Panc1 (cell line): ENCODE measurements around the gene MUCL3. TPM values are rescaled to one million over a fixed set of nuclear protein-coding genes. Genes with fewer than 3 reads are reported as not detected.

Experiments used
- ATAC-seq: fragments of 200-7000 bp; cut with Tn5 transposase; 2 replicates; pipeline ENCODE4 v1.9.1; 2020; ENCODE audit warnings: mild to moderate bottlenecking, moderate library complexity
- BruUV-seq: library from RNA; stranded (reverse); fragments of 400-500 nt; replicated peaks from 2 replicates; lab custom pipeline; 2021; lab: Mats Ljungman, UMichigan
- CTCF ChIA-PET: fragments of 300-600 bp; sonication (Branson Sonifier 250); formaldehyde crosslinking; loops from one replicate; lab custom pipeline; 2022; ENCODE audit warnings: antibody characterized with exemption; lab: Charles Lee
- POLR2A ChIA-PET: fragments of 300-600 bp; sonication (Branson Sonifier 250); formaldehyde crosslinking; loops from one replicate; lab custom pipeline; 2022; ENCODE audit warnings: antibody characterized with exemption; lab: Charles Lee
- DNase-seq: peaks from one replicate; pipeline ENCODE4 v3.0.0-alpha.2; 2010; ENCODE audit warnings: low read depth, low spot score
- H3K27ac ChIP-seq: 2 replicates; pipeline ENCODE4 v1.5.1; 2011; ENCODE audit warnings: mild to moderate bottlenecking, low read length, inconsistent platforms
- H3K27me3 ChIP-seq: fragments of 200-500 bp; sonication (Bioruptor generic); 2 replicates; pipeline ENCODE4 v1.6.0; 2014; ENCODE audit warnings: low read length, inconsistent platforms; ENCODE audit not compliant: control insufficient read depth, insufficient read depth
- H3K36me3 ChIP-seq: fragments of 200-500 bp; sonication (Bioruptor generic); 2 replicates; pipeline ENCODE4 v1.5.1; 2014; ENCODE audit warnings: inconsistent platforms, mild to moderate bottlenecking, low read length, moderate library complexity; ENCODE audit not compliant: control insufficient read depth, insufficient read depth
- H3K4me1 ChIP-seq: 2 replicates; pipeline ENCODE4 v1.5.1; 2011; ENCODE audit warnings: inconsistent platforms, mild to moderate bottlenecking, low read length, moderate library complexity; ENCODE audit not compliant: control insufficient read depth, insufficient read depth
- H3K4me3 ChIP-seq, 2 experiments: 2 replicates each; pipeline ENCODE4 v1.5.1; 2011 to 2012; ENCODE audit warnings: low read depth in 2 of 2, low read length in 2 of 2, mild to moderate bottlenecking in 2 of 2, inconsistent platforms in 1 of 2, moderate library complexity in 1 of 2
- H3K9me3 ChIP-seq: fragments of 200-500 bp; sonication (Bioruptor generic); 2 replicates; pipeline ENCODE4 v1.5.1; 2014; ENCODE audit warnings: low read depth, mild to moderate bottlenecking, inconsistent platforms, low read length, moderate library complexity; ENCODE audit not compliant: control insufficient read depth, insufficient read depth
- POLR2AphosphoS5 ChIP-seq: IDR thresholded peaks from 2 replicates; pipeline ENCODE4 v1.6.1; 2012; ENCODE audit warnings: mild to moderate bottlenecking, low read depth, low read length, moderate library complexity
- SIN3A ChIP-seq: IDR thresholded peaks from 2 replicates; pipeline ENCODE4 v1.6.1; 2012; ENCODE audit warnings: low read depth, mild to moderate bottlenecking, low read length, moderate library complexity, borderline replicate concordance; ENCODE audit not compliant: insufficient read depth
- TCF7L2 ChIP-seq: IDR thresholded peaks from 2 replicates; pipeline ENCODE4 v1.6.1; 2011; ENCODE audit warnings: mild to moderate bottlenecking, low read depth, low read length, inconsistent platforms
- in situ Hi-C: cut with HindIII; loops from 2 replicates; pipeline ENCODE4 v1.10.0; 2016; ENCODE audit warnings: low sequenced_read_pairs, low pct_unique_long_range_greater_than_20kb
- intact Hi-C: fragments of 100-400 bp; cut with micrococcal nuclease; formaldehyde crosslinking; loops from one replicate; pipeline ENCODE4 v1.10.0; 2022; ENCODE audit not compliant: unreplicated experiment
- total RNA-seq: library from RNA; stranded (reverse); gene quantifications from one replicate; pipeline ENCODE4 v1.2.1, GENCODE V29; 2021; ENCODE audit not compliant: unreplicated experiment
- TF ChIP-seq, protein P1 (sequence below), 2 experiments: IDR thresholded peaks; 2 replicates each; pipeline ENCODE4 v1.6.1; 2011 to 2012; ENCODE audit warnings: low read depth in 2 of 2, control low read depth in 1 of 2, low read length in 1 of 2, mild to moderate bottlenecking in 1 of 2, moderate library complexity in 1 of 2; ENCODE audit not compliant: insufficient read depth in 1 of 2
- TF ChIP-seq, protein P2 (sequence below): fragments of 450-650 bp; IDR thresholded peaks from 2 replicates; pipeline ENCODE4 v1.5.1; 2017; ENCODE audit warnings: mild to moderate bottlenecking

The MUCL3 gene
- total RNA-seq, 1 experiment from 2014 or later, result not detected

DNA sequence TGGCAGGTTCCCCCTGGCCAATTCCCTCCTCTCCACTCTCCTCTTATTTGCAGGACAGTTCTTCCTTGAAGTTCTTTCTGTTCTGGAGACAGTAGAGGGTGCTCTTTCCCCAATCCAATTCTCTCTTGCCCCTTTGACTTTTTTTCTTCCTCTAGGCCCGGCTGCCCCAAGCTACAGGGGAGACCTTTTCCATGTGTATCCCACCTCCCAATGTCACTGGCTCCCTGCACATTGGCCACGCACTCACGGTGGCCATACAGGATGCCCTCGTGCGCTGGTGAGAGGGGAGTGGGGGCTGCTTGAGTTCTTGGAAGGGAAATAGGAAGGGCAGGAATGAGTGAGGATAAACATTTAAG lies 25.2 kb upstream of the MUCL3 start:
- ChIA-PET CTCF (interaction anchor here (0.5 to 1.6 kb wide), 5 partner anchors 154 to 372 kb away, joined by 3 to 15 read pairs (median 5); no protein-coding TSS in a partner anchor), POLR2A (no interaction called here)
- Histone ChIP-seq H3K4me1 (peaks cover 14% of the 10 kb centered on the region), H3K9me3 (no peaks in the 10 kb centered on the region), H3K27ac (peak overlapping the region; percentile 92; the same call in 1 of the 2 replicates), H3K27me3 (no peaks in the 10 kb centered on the region), H3K36me3 (no peaks in the 10 kb centered on the region; the same call in 1 of the 2 replicates), H3K4me3 (peak overlapping the region in 1 of 2 experiments; percentile 7; a peak in 1 of 4 replicates)
- DNase-seq (no peak), ATAC-seq (peak; percentile 29; the same call in 1 of the 2 replicates)
- intact Hi-C loops, result loop anchor here (2.0 kb wide), 1 partner anchor 155 kb away; no protein-coding TSS in a partner anchor
- no TSS peak for BruUV-seq
- TF ChIP-seq, protein P1, sequence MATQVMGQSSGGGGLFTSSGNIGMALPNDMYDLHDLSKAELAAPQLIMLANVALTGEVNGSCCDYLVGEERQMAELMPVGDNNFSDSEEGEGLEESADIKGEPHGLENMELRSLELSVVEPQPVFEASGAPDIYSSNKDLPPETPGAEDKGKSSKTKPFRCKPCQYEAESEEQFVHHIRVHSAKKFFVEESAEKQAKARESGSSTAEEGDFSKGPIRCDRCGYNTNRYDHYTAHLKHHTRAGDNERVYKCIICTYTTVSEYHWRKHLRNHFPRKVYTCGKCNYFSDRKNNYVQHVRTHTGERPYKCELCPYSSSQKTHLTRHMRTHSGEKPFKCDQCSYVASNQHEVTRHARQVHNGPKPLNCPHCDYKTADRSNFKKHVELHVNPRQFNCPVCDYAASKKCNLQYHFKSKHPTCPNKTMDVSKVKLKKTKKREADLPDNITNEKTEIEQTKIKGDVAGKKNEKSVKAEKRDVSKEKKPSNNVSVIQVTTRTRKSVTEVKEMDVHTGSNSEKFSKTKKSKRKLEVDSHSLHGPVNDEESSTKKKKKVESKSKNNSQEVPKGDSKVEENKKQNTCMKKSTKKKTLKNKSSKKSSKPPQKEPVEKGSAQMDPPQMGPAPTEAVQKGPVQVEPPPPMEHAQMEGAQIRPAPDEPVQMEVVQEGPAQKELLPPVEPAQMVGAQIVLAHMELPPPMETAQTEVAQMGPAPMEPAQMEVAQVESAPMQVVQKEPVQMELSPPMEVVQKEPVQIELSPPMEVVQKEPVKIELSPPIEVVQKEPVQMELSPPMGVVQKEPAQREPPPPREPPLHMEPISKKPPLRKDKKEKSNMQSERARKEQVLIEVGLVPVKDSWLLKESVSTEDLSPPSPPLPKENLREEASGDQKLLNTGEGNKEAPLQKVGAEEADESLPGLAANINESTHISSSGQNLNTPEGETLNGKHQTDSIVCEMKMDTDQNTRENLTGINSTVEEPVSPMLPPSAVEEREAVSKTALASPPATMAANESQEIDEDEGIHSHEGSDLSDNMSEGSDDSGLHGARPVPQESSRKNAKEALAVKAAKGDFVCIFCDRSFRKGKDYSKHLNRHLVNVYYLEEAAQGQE (IDR thresholded peaks at IDR 0.05; ENCODE audit: insufficient read depth in 1 of 2, low read depth in 2 of 2, low read length in 1 of 2), result no peak
- TF ChIP-seq, protein P2, sequence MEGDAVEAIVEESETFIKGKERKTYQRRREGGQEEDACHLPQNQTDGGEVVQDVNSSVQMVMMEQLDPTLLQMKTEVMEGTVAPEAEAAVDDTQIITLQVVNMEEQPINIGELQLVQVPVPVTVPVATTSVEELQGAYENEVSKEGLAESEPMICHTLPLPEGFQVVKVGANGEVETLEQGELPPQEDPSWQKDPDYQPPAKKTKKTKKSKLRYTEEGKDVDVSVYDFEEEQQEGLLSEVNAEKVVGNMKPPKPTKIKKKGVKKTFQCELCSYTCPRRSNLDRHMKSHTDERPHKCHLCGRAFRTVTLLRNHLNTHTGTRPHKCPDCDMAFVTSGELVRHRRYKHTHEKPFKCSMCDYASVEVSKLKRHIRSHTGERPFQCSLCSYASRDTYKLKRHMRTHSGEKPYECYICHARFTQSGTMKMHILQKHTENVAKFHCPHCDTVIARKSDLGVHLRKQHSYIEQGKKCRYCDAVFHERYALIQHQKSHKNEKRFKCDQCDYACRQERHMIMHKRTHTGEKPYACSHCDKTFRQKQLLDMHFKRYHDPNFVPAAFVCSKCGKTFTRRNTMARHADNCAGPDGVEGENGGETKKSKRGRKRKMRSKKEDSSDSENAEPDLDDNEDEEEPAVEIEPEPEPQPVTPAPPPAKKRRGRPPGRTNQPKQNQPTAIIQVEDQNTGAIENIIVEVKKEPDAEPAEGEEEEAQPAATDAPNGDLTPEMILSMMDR, result no peak; the same call in 1 of the 2 replicates
- TF ChIP-seq TCF7L2, result no peak
- no peak for TF ChIP-seq SIN3A
- TF ChIP-seq POLR2AphosphoS5, result no peak
- in situ Hi-C loops, result no loop called here

DNA sequence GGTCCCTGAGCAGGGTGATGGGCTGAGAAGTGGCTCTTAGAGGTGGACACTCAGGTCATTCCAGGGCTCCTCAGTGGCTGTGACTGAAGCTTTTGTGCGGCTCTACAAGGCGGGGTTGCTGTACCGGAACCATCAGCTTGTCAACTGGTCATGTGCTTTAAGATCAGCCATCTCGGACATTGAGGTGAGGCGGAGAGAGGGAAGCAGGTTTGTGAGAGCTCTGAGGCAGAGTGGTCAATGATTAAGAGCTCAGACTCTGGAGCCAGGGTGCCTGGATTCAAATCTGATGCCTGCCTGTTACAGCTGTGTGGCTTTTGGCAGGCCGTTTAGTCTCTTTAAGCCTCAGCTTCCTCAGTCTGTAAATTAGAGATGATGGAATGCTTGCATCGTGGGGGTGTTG lies 23.7 kb upstream of the MUCL3 start:
- ChIA-PET POLR2A (interaction anchor here (0.6 kb wide), 1 partner anchor 174 kb away, joined by 4 read pairs; no protein-coding TSS in a partner anchor), CTCF (no interaction called here)
- BruUV-seq, result TSS peak; percentile 18
- in situ Hi-C loops, result no loop called here
- ATAC-seq (no peak), DNase-seq (no peak)
- Histone ChIP-seq H3K27me3 (no peaks in the 10 kb centered on the region), H3K27ac (no peak overlapping the region), H3K36me3 (no peaks in the 10 kb centered on the region; the same call in 1 of the 2 replicates), H3K9me3 (no peaks in the 10 kb centered on the region), H3K4me1 (peaks cover 14% of the 10 kb centered on the region), H3K4me3 (no peak overlapping the region)
- intact Hi-C loops, result no loop called here
- TF ChIP-seq SIN3A (no peak), TCF7L2 (no peak), POLR2AphosphoS5 (no peak)
- TF ChIP-seq, protein P2, result no peak
- TF ChIP-seq, protein P1 (IDR thresholded peaks at IDR 0.05; ENCODE audit: insufficient read depth in 1 of 2, low read depth in 2 of 2, low read length in 1 of 2), result no peak
